ENCODE data around the gene GMPS.
"Not testable (repeated sequence)": the region's sequence is repeated elsewhere in the genome, so short reads cannot be mapped to it uniquely, and the experiment has no call there.

GRCh38 chr3:155862290-155862982, 8.0 kb upstream of the GMPS start:
- TF ChIP-seq CTCF, POLR2AphosphoS5 (IDR thresholded peaks at IDR 0.05): not testable (repeated sequence)
